Measurements from ENCODE around the gene BASP1.

Gene BASP1

GRCh38 chr5:17182981-17183380, 34.5 kb upstream of the BASP1 start:
- H3K4me1 ChIP-seq (ENCODE audit: low read length) = no peaks in the 10 kb centered on the region
- H3K9me3 ChIP-seq (replicated peaks; ENCODE audit: insufficient read depth, low read length) = no peaks in the 10 kb centered on the region
- no peaks in the 10 kb centered on the region for H3F3A ChIP-seq (ENCODE audit: insufficient read depth, low read length)
- H2AFZ ChIP-seq (ENCODE audit: low read length) = no peak overlapping the region
- no peaks in the 10 kb centered on the region for H4K20me1 ChIP-seq (ENCODE audit: insufficient read depth, low read length)
- DNase-seq = no peak
- no peaks in the 10 kb centered on the region for H3K27me3 ChIP-seq (replicated peaks; ENCODE audit: insufficient read depth, low read length)
- no peaks in the 10 kb centered on the region for H3K36me3 ChIP-seq (replicated peaks; ENCODE audit: insufficient read depth, low read length)
- H3K4me3 ChIP-seq (ENCODE audit: low read length) = no peak overlapping the region
- H3K9ac ChIP-seq (ENCODE audit: low read length) = no peak overlapping the region
- H3K27ac ChIP-seq (ENCODE audit: low read length) = no peak overlapping the region
- no peaks in the 10 kb centered on the region for H3K9me2 ChIP-seq (replicated peaks; ENCODE audit: insufficient read depth, low read length)
- no peak overlapping the region for H3K4me2 ChIP-seq (ENCODE audit: low read depth, low read length)
- TF ChIP-seq CTCF (IDR thresholded peaks at IDR 0.05; ENCODE audit: low read length) (no peak), EZH2phosphoT487 (IDR thresholded peaks at IDR 0.05; ENCODE audit: low read length) (no peak), EZH2 (optimal IDR thresholded peaks at IDR 0.05; ENCODE audit: low read depth, low read length) (no peak)
- H3K79me2 ChIP-seq (ENCODE audit: low read length) = no peaks in the 10 kb centered on the region

DNA sequence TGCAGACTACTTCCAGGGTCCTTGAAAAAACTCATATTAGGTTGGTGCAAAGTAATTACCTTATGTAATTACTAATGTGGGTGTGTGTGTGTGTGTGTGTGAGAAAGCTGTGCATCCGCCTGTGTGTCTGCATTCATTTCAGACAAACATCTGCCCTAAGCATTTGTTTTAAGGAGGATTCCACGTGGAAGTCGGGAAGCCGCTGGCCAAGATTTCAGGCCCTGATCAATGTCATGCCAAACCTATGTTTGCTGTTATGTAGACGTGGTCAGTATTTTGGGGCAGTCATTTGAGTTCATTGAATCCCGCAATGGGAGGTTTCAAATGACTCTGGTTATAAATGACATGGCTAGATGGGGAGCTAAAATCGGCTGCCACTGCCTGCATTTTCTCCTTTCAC, 33.6 kb upstream of the BASP1 start:
- Histone ChIP-seq H3K27me3 (replicated peaks; ENCODE audit: insufficient read depth, low read length) (no peaks in the 10 kb centered on the region), H3K9me2 (replicated peaks; ENCODE audit: insufficient read depth, low read length) (no peaks in the 10 kb centered on the region), H3K4me2 (ENCODE audit: low read depth, low read length) (no peak overlapping the region), H3K36me3 (replicated peaks; ENCODE audit: insufficient read depth, low read length) (no peaks in the 10 kb centered on the region), H3K9me3 (replicated peaks; ENCODE audit: insufficient read depth, low read length) (no peaks in the 10 kb centered on the region), H3K9ac (ENCODE audit: low read length) (no peak overlapping the region), H3K79me2 (ENCODE audit: low read length) (no peaks in the 10 kb centered on the region), H4K20me1 (ENCODE audit: insufficient read depth, low read length) (no peaks in the 10 kb centered on the region), H3K4me1 (ENCODE audit: low read length) (no peaks in the 10 kb centered on the region), H3K4me3 (ENCODE audit: low read length) (no peak overlapping the region), H2AFZ (ENCODE audit: low read length) (no peak overlapping the region), H3K27ac (ENCODE audit: low read length) (no peak overlapping the region), H3F3A (ENCODE audit: insufficient read depth, low read length) (no peaks in the 10 kb centered on the region)
- TF ChIP-seq CTCF (IDR thresholded peaks at IDR 0.05; ENCODE audit: low read length) = no peak
- no peak for TF ChIP-seq EZH2 (optimal IDR thresholded peaks at IDR 0.05; ENCODE audit: low read depth, low read length)
- TF ChIP-seq EZH2phosphoT487 (IDR thresholded peaks at IDR 0.05; ENCODE audit: low read length) = no peak
- DNase-seq = no peak

GRCh38 chr5:17184588-17184987, 32.8 kb upstream of the BASP1 start:
- H4K20me1 ChIP-seq (ENCODE audit: insufficient read depth, low read length) = no peaks in the 10 kb centered on the region
- no peaks in the 10 kb centered on the region for H3K4me1 ChIP-seq (ENCODE audit: low read length)
- H3K9me3 ChIP-seq (replicated peaks; ENCODE audit: insufficient read depth, low read length) = no peaks in the 10 kb centered on the region
- TF ChIP-seq EZH2phosphoT487 (IDR thresholded peaks at IDR 0.05; ENCODE audit: low read length) (no peak), EZH2 (optimal IDR thresholded peaks at IDR 0.05; ENCODE audit: low read depth, low read length) (no peak), CTCF (IDR thresholded peaks at IDR 0.05; ENCODE audit: low read length) (no peak)
- no peaks in the 10 kb centered on the region for H3K79me2 ChIP-seq (ENCODE audit: low read length)
- no peak overlapping the region for H3K4me2 ChIP-seq (ENCODE audit: low read depth, low read length)
- H3K27me3 ChIP-seq (replicated peaks; ENCODE audit: insufficient read depth, low read length) = no peaks in the 10 kb centered on the region
- H3K36me3 ChIP-seq (replicated peaks; ENCODE audit: insufficient read depth, low read length) = no peaks in the 10 kb centered on the region
- H2AFZ ChIP-seq (ENCODE audit: low read length) = no peak overlapping the region
- no peaks in the 10 kb centered on the region for H3F3A ChIP-seq (ENCODE audit: insufficient read depth, low read length)
- no peak overlapping the region for H3K9ac ChIP-seq (ENCODE audit: low read length)
- H3K27ac ChIP-seq (ENCODE audit: low read length) = no peak overlapping the region
- H3K4me3 ChIP-seq (ENCODE audit: low read length) = no peak overlapping the region
- no peak for DNase-seq
- H3K9me2 ChIP-seq (replicated peaks; ENCODE audit: insufficient read depth, low read length) = no peaks in the 10 kb centered on the region
